HG03442 (cell line): Measurements from ENCODE around the gene NFIB.

Experiments
- ATAC-seq: cut with Tn5 transposase; IDR thresholded peaks from one replicate; pipeline ENCODE4 v1.9.1; 2021; ENCODE audit warnings: mild to moderate bottlenecking, moderate library complexity; ENCODE audit not compliant: unreplicated experiment

Gene NFIB

GRCh38 chr9:14192556-14192955 is 121.4 kb downstream of the NFIB start:
- ATAC-seq, result no peak

- no peak for ATAC-seq
These were observed 122.4 kb downstream of the NFIB start for GRCh38 chr9:14191512-14191911.

GRCh38 chr9:14190240-14190639 is 123.7 kb downstream of the NFIB start:
- ATAC-seq, result no peak

- no peak for ATAC-seq
These were observed 124.4 kb downstream of the NFIB start for GRCh38 chr9:14189578-14189977.

GRCh38 chr9:14189146-14189545 is 124.8 kb downstream of the NFIB start:
- no peak for ATAC-seq

- ATAC-seq, result no peak
These were observed 125.4 kb downstream of the NFIB start for GRCh38 chr9:14188538-14188937.

- ATAC-seq, result no peak
These were observed 125.9 kb downstream of the NFIB start for GRCh38 chr9:14188011-14188410.

- no peak for ATAC-seq
These were observed 127.8 kb downstream of the NFIB start for GRCh38 chr9:14186096-14186495.

GRCh38 chr9:14185016-14185415 is 128.9 kb downstream of the NFIB start:
- no peak for ATAC-seq

GRCh38 chr9:14183001-14183400 is 130.9 kb downstream of the NFIB start:
- no peak for ATAC-seq

GRCh38 chr9:14180960-14181537 is 132.9 kb downstream of the NFIB start:
- ATAC-seq, result no peak

- no peak for ATAC-seq
These were observed 133.6 kb downstream of the NFIB start for GRCh38 chr9:14180093-14180959.

GRCh38 chr9:14179449-14179848 is 134.5 kb downstream of the NFIB start:
- no peak for ATAC-seq

GRCh38 chr9:14175778-14176177 is 138.2 kb downstream of the NFIB start:
- ATAC-seq, result no peak

- no peak for ATAC-seq
These were observed 140.2 kb downstream of the NFIB start for GRCh38 chr9:14173713-14174112.

GRCh38 chr9:14170973-14171596 is 142.9 kb downstream of the NFIB start:
- peak; percentile 75 for ATAC-seq

- ATAC-seq, result no peak
These were observed 143.5 kb downstream of the NFIB start for GRCh38 chr9:14170392-14170931.

GRCh38 chr9:14168381-14168780 is 145.6 kb downstream of the NFIB start:
- ATAC-seq, result no peak

- no peak for ATAC-seq
These were observed 148.4 kb downstream of the NFIB start for GRCh38 chr9:14165376-14166035.

- ATAC-seq, result no peak
These were observed 149.0 kb downstream of the NFIB start for GRCh38 chr9:14164908-14165307.
